Mesenchymal stem cell (in vitro differentiated cells and primary cell): ENCODE data around the gene HMHB1.
A peak's percentile ranks its signal among the peaks of the same experiment; 100 is the strongest.

Experiments
- DNase-seq: peaks from one replicate; pipeline ENCODE4 v3.0.0-alpha.2; 2013
- H2AFZ ChIP-seq: one replicate; pipeline ENCODE4 v1.6.1; 2013; ENCODE audit warnings: low read depth, mild to moderate bottlenecking, control low read depth, inconsistent platforms, low read length, moderate library complexity
- H2AK5ac ChIP-seq: 2 replicates; pipeline ENCODE4 v1.6.1; 2013; ENCODE audit warnings: low read length, moderate library complexity, mild to moderate bottlenecking, inconsistent platforms; ENCODE audit not compliant: severe bottlenecking
- H2BK120ac ChIP-seq: one replicate; pipeline ENCODE4 v1.6.1; 2013; ENCODE audit warnings: low read depth, mild to moderate bottlenecking, inconsistent platforms, low read length, moderate library complexity
- H2BK12ac ChIP-seq, 2 experiments: one replicate each; pipeline ENCODE4 v1.6.1; 2013; ENCODE audit warnings: inconsistent platforms in 2 of 2, low read length in 2 of 2, mild to moderate bottlenecking in 2 of 2, moderate library complexity in 2 of 2, control low read depth in 1 of 2
- H2BK15ac ChIP-seq: one replicate; pipeline ENCODE4 v1.6.1; 2013; ENCODE audit warnings: mild to moderate bottlenecking, low read depth, inconsistent platforms; ENCODE audit not compliant: poor library complexity, severe bottlenecking
- H2BK5ac ChIP-seq: 2 replicates; pipeline ENCODE4 v1.6.1; 2013; ENCODE audit warnings: low read depth, mild to moderate bottlenecking, low read length, control low read depth, inconsistent platforms; ENCODE audit not compliant: poor library complexity, severe bottlenecking
- H3K14ac ChIP-seq, 2 experiments: one replicate each; pipeline ENCODE4 v1.6.1; 2013; ENCODE audit warnings: inconsistent platforms in 2 of 2, low read length in 2 of 2, control low read depth in 1 of 2, mild to moderate bottlenecking in 1 of 2, moderate library complexity in 1 of 2
- H3K18ac ChIP-seq, 2 experiments: one replicate each; pipeline ENCODE4 v1.6.1; 2013; ENCODE audit warnings: inconsistent platforms in 2 of 2, low read length in 2 of 2, control low read depth in 1 of 2, low read depth in 1 of 2, mild to moderate bottlenecking in 1 of 2
- H3K23ac ChIP-seq, 2 experiments: one replicate each; pipeline ENCODE4 v1.6.1; 2013; ENCODE audit warnings: inconsistent platforms in 2 of 2, low read length in 2 of 2, mild to moderate bottlenecking in 2 of 2, moderate library complexity in 2 of 2, control low read depth in 1 of 2
- H3K27ac ChIP-seq: 2 replicates; pipeline ENCODE4 v1.5.1; 2013; ENCODE audit warnings: mild to moderate bottlenecking, moderate library complexity, low read length, control low read depth, inconsistent platforms; ENCODE audit not compliant: poor library complexity, severe bottlenecking
- H3K27me3 ChIP-seq, 2 experiments: 2 replicates each; pipeline versions ENCODE4 v1.6.1 to v1.7.0; 2013; ENCODE audit warnings: low read length in 2 of 2, mild to moderate bottlenecking in 2 of 2, moderate library complexity in 2 of 2, control low read depth in 1 of 2, inconsistent platforms in 1 of 2; ENCODE audit not compliant: control insufficient read depth in 1 of 2, insufficient read depth in 1 of 2
- H3K36me3 ChIP-seq, 2 experiments: 2 replicates each; pipeline versions ENCODE4 v1.6.1 to v1.7.0; 2013; ENCODE audit warnings: low read length in 2 of 2, control low read depth in 1 of 2, inconsistent platforms in 1 of 2, low read depth in 1 of 2, mild to moderate bottlenecking in 1 of 2; ENCODE audit not compliant: insufficient read depth in 2 of 2, control insufficient read depth in 1 of 2
- H3K4ac ChIP-seq, 2 experiments: one replicate each; pipeline ENCODE4 v1.6.1; 2013; ENCODE audit warnings: inconsistent platforms in 2 of 2, low read length in 2 of 2, mild to moderate bottlenecking in 2 of 2, moderate library complexity in 2 of 2, control low read depth in 1 of 2, low read depth in 1 of 2
- H3K4me1 ChIP-seq: 2 replicates; pipeline ENCODE4 v1.6.1; 2013; ENCODE audit warnings: low read depth, low read length, control low read depth; ENCODE audit not compliant: control insufficient read depth, insufficient read depth
- H3K4me2 ChIP-seq: 2 replicates; pipeline ENCODE4 v1.6.1; 2013; ENCODE audit warnings: low read length, mild to moderate bottlenecking, inconsistent platforms; ENCODE audit not compliant: poor library complexity, severe bottlenecking
- H3K4me3 ChIP-seq, 2 experiments: 2 replicates each; pipeline versions ENCODE4 v1.5.1 to v1.7.0; 2013; ENCODE audit warnings: low read length in 2 of 2, mild to moderate bottlenecking in 2 of 2, control low read depth in 1 of 2, low read depth in 1 of 2; ENCODE audit not compliant: insufficient read depth in 1 of 2
- H3K79me1 ChIP-seq: replicated peaks from 2 replicates; pipeline ENCODE4 v1.6.1; 2013; ENCODE audit warnings: mild to moderate bottlenecking, control low read depth, low read length, inconsistent platforms; ENCODE audit not compliant: poor library complexity, severe bottlenecking
- H3K9ac ChIP-seq: 2 replicates; pipeline ENCODE4 v1.7.0; 2013; ENCODE audit warnings: mild to moderate bottlenecking, low read length, moderate library complexity
- H3K9me3 ChIP-seq: 2 replicates; pipeline ENCODE4 v1.7.0; 2013; ENCODE audit warnings: mild to moderate bottlenecking, low read length; ENCODE audit not compliant: control insufficient read depth
- H4K8ac ChIP-seq: one replicate; pipeline ENCODE4 v1.6.1; 2013; ENCODE audit warnings: inconsistent platforms, mild to moderate bottlenecking, low read length, moderate library complexity
- H4K91ac ChIP-seq: one replicate; pipeline ENCODE4 v1.6.1; 2013; ENCODE audit warnings: mild to moderate bottlenecking, low read length, inconsistent platforms
- WGBS: methylation state at CpG from one replicate; pipeline ENCODE4 v1.1.7; 2013; ENCODE audit warnings: mixed read lengths; 5-methylcytosine and 5-hydroxymethylcytosine counted together

The HMHB1 gene

GRCh38 chr5:143782588-143783386 lies 29.2 kb upstream of the HMHB1 start:
- WGBS = 58% methylated on average over 3 of the region's 3 CpGs
- H3K4me2 ChIP-seq = no peak overlapping the region
- no peaks in the 10 kb centered on the region for H3K36me3 ChIP-seq
- H3K18ac ChIP-seq = no peak overlapping the region
- H3K4me1 ChIP-seq = no peaks in the 10 kb centered on the region
- H3K9ac ChIP-seq = no peak overlapping the region
- H2BK15ac ChIP-seq = no peak overlapping the region
- no peak overlapping the region for H3K4ac ChIP-seq
- no peak overlapping the region for H2AFZ ChIP-seq
- peak overlapping the region; percentile 31 for H2AK5ac ChIP-seq
- no peak for DNase-seq
- no peak overlapping the region for H2BK12ac ChIP-seq
- no peaks in the 10 kb centered on the region for H3K9me3 ChIP-seq
- peak overlapping the region in 1 of 2 experiments; percentile 83 for H3K14ac ChIP-seq
- H2BK5ac ChIP-seq = no peak overlapping the region
- no peaks in the 10 kb centered on the region for H3K79me1 ChIP-seq
- H3K27me3 ChIP-seq = no peaks in the 10 kb centered on the region
- H3K27ac ChIP-seq = no peak overlapping the region
- no peak overlapping the region for H3K23ac ChIP-seq
- no peak overlapping the region for H4K91ac ChIP-seq
- H2BK120ac ChIP-seq = no peak overlapping the region
- H3K4me3 ChIP-seq = no peak overlapping the region
- no peak overlapping the region for H4K8ac ChIP-seq

- H2BK5ac ChIP-seq = no peak overlapping the region
- H3K14ac ChIP-seq = no peak overlapping the region
- H3K9ac ChIP-seq = no peak overlapping the region
- no peak overlapping the region for H3K23ac ChIP-seq
- no peak overlapping the region for H3K4me3 ChIP-seq
- no peak overlapping the region for H2AK5ac ChIP-seq
- H2BK15ac ChIP-seq = no peak overlapping the region
- H2BK12ac ChIP-seq = no peak overlapping the region
- no peaks in the 10 kb centered on the region for H3K4me1 ChIP-seq
- WGBS = 100% methylated on average over 1 of the region's 1 CpG
- H4K8ac ChIP-seq = no peak overlapping the region
- no peaks in the 10 kb centered on the region for H3K9me3 ChIP-seq
- no peak overlapping the region for H3K4me2 ChIP-seq
- H3K18ac ChIP-seq = no peak overlapping the region
- H4K91ac ChIP-seq = no peak overlapping the region
- no peaks in the 10 kb centered on the region for H3K36me3 ChIP-seq
- H3K79me1 ChIP-seq = no peaks in the 10 kb centered on the region
- H2BK120ac ChIP-seq = no peak overlapping the region
- no peak overlapping the region for H2AFZ ChIP-seq
- no peak overlapping the region for H3K27ac ChIP-seq
- no peak for DNase-seq
- no peaks in the 10 kb centered on the region for H3K27me3 ChIP-seq
- no peak overlapping the region for H3K4ac ChIP-seq
Measured at GRCh38 chr5:143788401-143788800, 23.6 kb upstream of the HMHB1 start.

- DNase-seq = no peak
- Histone ChIP-seq H2AFZ (no peak overlapping the region), H2BK5ac (no peak overlapping the region), H2BK120ac (no peak overlapping the region), H4K91ac (no peak overlapping the region), H3K9ac (no peak overlapping the region), H3K4me2 (no peak overlapping the region), H2AK5ac (no peak overlapping the region), H3K23ac (no peak overlapping the region), H3K4me1 (no peaks in the 10 kb centered on the region), H3K4me3 (no peak overlapping the region), H3K9me3 (no peaks in the 10 kb centered on the region), H3K27me3 (no peaks in the 10 kb centered on the region), H2BK12ac (no peak overlapping the region), H3K36me3 (no peaks in the 10 kb centered on the region), H3K79me1 (no peaks in the 10 kb centered on the region), H3K18ac (no peak overlapping the region), H3K27ac (no peak overlapping the region), H3K14ac (no peak overlapping the region), H4K8ac (no peak overlapping the region), H2BK15ac (no peak overlapping the region), H3K4ac (no peak overlapping the region)
- 75% methylated on average over 1 of the region's 2 CpGs for WGBS
Measured at GRCh38 chr5:143790457-143791112, 21.4 kb upstream of the HMHB1 start.

- no peaks in the 10 kb centered on the region for H3K9me3 ChIP-seq
- H2BK120ac ChIP-seq = no peak overlapping the region
- no peak overlapping the region for H2BK5ac ChIP-seq
- H3K23ac ChIP-seq = no peak overlapping the region
- no peak overlapping the region for H3K18ac ChIP-seq
- no peaks in the 10 kb centered on the region for H3K27me3 ChIP-seq
- H3K79me1 ChIP-seq = no peaks in the 10 kb centered on the region
- no peak overlapping the region for H2BK15ac ChIP-seq
- H2AK5ac ChIP-seq = no peak overlapping the region
- H3K4me1 ChIP-seq = no peaks in the 10 kb centered on the region
- H2AFZ ChIP-seq = no peak overlapping the region
- H3K14ac ChIP-seq = no peak overlapping the region
- no peaks in the 10 kb centered on the region for H3K36me3 ChIP-seq
- H3K9ac ChIP-seq = no peak overlapping the region
- H3K27ac ChIP-seq = no peak overlapping the region
- no peak overlapping the region for H2BK12ac ChIP-seq
- no peak overlapping the region for H4K8ac ChIP-seq
- H4K91ac ChIP-seq = no peak overlapping the region
- no peak overlapping the region for H3K4ac ChIP-seq
- no peak overlapping the region for H3K4me3 ChIP-seq
- 89% methylated on average over 9 of the region's 10 CpGs for WGBS
- no peak for DNase-seq
- no peak overlapping the region for H3K4me2 ChIP-seq
Measured at GRCh38 chr5:143791848-143792731, 19.9 kb upstream of the HMHB1 start.
